T-helper 2 cell treated with Interferon-gamma antibody and Interleukin-4, amounts not matched to agents 5 μg/mL and 100 μg/mL, for 36 hours (primary cell): ENCODE results near the gene ZBTB46.
"Not testable (repeated sequence)": the region's sequence is repeated elsewhere in the genome, so short reads cannot be mapped to it uniquely, and the experiment has no call there.

Source experiments
- DNase-seq: peaks from one replicate; pipeline ENCODE4 v3.0.0; 2021; ENCODE audit warnings: low spot score
- H3K27ac Mint-ChIP-seq: one replicate; pipeline ENCODE4 v1.8.0; 2021; ENCODE audit warnings: mild to moderate bottlenecking, mixed read lengths
- H3K27me3 Mint-ChIP-seq: one replicate; pipeline ENCODE4 v1.8.0; 2021; ENCODE audit warnings: low read depth, mixed read lengths
- H3K36me3 Mint-ChIP-seq: one replicate; pipeline ENCODE4 v1.8.0; 2021; ENCODE audit warnings: low read depth, mixed read lengths
- H3K4me1 Mint-ChIP-seq: one replicate; pipeline ENCODE4 v1.8.0; 2021; ENCODE audit warnings: low read depth, mixed read lengths
- H3K4me3 Mint-ChIP-seq: one replicate; pipeline ENCODE4 v1.8.0; 2022; ENCODE audit warnings: mild to moderate bottlenecking, moderate library complexity, mixed read lengths
- H3K9me3 Mint-ChIP-seq: one replicate; pipeline ENCODE4 v1.8.0; 2021; ENCODE audit warnings: mixed read lengths

ZBTB46 gene

GRCh38 chr20:63861981-63862901 is 31.2 kb upstream of the ZBTB46 start:
- no peaks in the 10 kb centered on the region for H3K9me3 Mint-ChIP-seq
- H3K36me3 Mint-ChIP-seq: peaks cover 19% of the 10 kb centered on the region
- H3K4me3 Mint-ChIP-seq: no peak overlapping the region
- H3K27ac Mint-ChIP-seq: no peak overlapping the region
- no peaks in the 10 kb centered on the region for H3K27me3 Mint-ChIP-seq
- DNase-seq: no peak
- H3K4me1 Mint-ChIP-seq: peaks cover 14% of the 10 kb centered on the region

- Mint-ChIP-seq H3K36me3 (peaks cover 19% of the 10 kb centered on the region), H3K27me3 (no peaks in the 10 kb centered on the region), H3K4me3 (no peak within 1 kb of the TSS), H3K4me1 (peaks cover 14% of the 10 kb centered on the region), H3K27ac (no peak within 1 kb of the TSS), H3K9me3 (no peaks in the 10 kb centered on the region)
- DNase-seq: no peak
Observed at GRCh38 chr20:63861365-63861934, 30.4 kb upstream of the ZBTB46 start, which contains the start of gene ABHD16B. Gene ABHD16B, plus strand, starts transcription at chr20:63861498. Its CDS starts 43 bp downstream, at chr20:63861541.

DNA sequence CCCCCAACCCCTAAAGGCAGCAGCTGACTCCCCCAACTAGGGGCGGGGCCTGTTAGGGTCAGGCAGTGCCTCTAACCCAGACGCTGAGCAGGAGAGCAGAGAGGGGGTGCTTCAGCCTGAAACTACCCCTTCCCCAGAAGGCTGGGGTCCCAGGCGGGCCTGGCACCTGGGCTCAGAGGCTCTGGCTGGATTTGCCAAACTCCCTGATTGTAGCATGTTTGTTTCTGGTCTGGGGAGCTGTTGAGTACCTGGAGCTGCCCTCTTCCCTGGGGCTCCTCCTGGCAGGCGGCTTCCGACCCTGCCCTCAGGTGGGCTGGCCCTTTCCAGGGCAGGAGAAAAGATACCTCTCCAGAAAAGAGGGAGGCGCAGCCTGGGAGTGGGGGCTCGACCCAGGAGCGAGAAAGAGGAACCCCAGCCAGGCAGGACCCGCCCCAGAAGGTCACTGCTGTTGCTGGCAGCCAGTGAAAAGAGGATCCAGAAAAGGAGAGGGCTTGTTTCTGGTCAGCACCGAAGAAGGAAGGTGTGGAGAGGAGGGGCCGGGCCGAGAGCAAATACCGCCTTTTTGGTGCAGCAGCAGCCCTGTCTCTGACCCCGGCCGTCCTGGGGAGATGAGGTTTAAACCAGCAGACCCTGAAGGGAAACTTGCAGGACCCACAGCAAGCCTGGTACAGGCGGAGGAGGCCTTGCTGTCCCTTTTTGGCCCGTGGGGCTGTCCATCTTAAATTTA is 29.4 kb upstream of the ZBTB46 start:
- Mint-ChIP-seq H3K4me3 (no peak overlapping the region), H3K4me1 (peaks cover 11% of the 10 kb centered on the region), H3K36me3 (peaks cover 16% of the 10 kb centered on the region), H3K27ac (no peak overlapping the region), H3K9me3 (no peaks in the 10 kb centered on the region), H3K27me3 (no peaks in the 10 kb centered on the region)
- DNase-seq: no peak

DNA sequence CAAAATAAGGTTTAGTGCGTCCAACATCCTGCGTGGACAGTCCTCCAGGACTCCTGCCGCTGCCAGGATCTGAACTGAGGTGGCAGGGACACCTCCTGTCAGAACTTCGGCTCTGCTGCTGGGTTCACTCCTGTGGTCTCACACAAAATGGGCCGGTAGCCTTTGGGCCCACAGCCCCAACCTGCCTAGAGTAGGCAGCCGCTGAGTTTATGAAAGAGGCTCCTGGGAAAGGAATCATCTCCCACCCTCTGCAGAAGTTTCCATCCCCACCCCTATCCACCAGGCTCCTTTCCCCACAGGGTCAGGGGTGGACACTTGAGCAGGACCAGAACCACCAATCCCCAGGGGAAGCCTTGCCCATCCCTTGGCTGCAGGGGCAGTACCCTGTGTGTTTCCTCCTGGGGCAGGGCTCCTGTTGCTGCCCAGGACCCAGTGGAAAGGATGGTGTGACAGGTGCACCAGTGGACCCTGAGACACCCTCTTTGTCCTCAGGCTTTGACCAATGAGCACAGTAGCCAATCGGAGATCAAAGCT is 28.2 kb upstream of the ZBTB46 start:
- Mint-ChIP-seq H3K4me3 (no peak overlapping the region), H3K27ac (no peak overlapping the region)

GRCh38 chr20:63858393-63859165 is 27.5 kb upstream of the ZBTB46 start:
- no peak overlapping the region for H3K27ac Mint-ChIP-seq
- no peaks in the 10 kb centered on the region for H3K9me3 Mint-ChIP-seq
- peaks cover 7% of the 10 kb centered on the region for H3K4me1 Mint-ChIP-seq
- H3K36me3 Mint-ChIP-seq: peaks cover 11% of the 10 kb centered on the region
- H3K4me3 Mint-ChIP-seq: no peak overlapping the region
- no peaks in the 10 kb centered on the region for H3K27me3 Mint-ChIP-seq
- no peak for DNase-seq

More for the DNA sequence above, 28.2 kb upstream of the ZBTB46 start:
- Mint-ChIP-seq H3K9me3 (no peaks in the 10 kb centered on the region), H3K4me1 (peaks cover 11% of the 10 kb centered on the region), H3K27me3 (no peaks in the 10 kb centered on the region), H3K36me3 (peaks cover 16% of the 10 kb centered on the region)
- DNase-seq: no peak

DNA sequence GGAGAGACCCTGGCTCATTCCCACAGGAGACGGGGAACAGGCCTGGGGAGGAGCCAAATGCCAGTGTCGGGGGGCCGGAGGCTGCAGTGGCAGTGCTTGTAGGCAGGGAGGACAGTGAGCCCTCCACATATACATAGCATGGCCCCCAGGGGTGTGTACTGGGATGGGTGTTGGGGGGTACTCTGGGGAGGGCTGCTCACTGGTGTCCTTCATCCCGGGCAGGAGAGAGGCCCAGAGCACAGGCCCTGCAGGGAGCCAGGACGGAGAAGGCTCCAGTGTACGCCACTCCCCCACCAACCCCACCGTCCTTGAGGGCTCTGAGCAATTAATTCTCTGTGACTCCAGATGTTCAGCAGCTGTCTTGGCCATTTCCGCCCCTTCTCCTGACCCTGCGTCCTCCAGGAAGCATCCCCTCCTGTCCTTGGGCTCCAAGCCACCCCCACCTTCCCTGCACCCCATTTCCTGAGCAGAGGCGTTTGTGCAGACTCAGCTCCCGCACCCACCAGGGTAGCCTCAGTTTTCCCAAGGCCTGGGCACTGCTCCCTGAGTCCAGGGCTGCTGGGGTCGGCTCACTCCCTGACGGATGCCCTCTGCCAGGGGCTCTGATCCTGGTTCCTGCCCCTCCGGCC is 26.8 kb upstream of the ZBTB46 start:
- Mint-ChIP-seq H3K9me3 (no peaks in the 10 kb centered on the region), H3K27ac (no peak overlapping the region), H3K4me3 (no peak overlapping the region), H3K4me1 (peaks cover 1% of the 10 kb centered on the region), H3K36me3 (peaks cover 6% of the 10 kb centered on the region), H3K27me3 (no peaks in the 10 kb centered on the region)
- DNase-seq: no peak

GRCh38 chr20:63856098-63856511 is 25.0 kb upstream of the ZBTB46 start:
- Mint-ChIP-seq H3K9me3 (no peaks in the 10 kb centered on the region), H3K4me1 (peaks cover 4% of the 10 kb centered on the region), H3K27ac (no peak overlapping the region), H3K4me3 (no peak overlapping the region), H3K27me3 (no peaks in the 10 kb centered on the region), H3K36me3 (peaks cover 6% of the 10 kb centered on the region)
- no peak for DNase-seq

DNA sequence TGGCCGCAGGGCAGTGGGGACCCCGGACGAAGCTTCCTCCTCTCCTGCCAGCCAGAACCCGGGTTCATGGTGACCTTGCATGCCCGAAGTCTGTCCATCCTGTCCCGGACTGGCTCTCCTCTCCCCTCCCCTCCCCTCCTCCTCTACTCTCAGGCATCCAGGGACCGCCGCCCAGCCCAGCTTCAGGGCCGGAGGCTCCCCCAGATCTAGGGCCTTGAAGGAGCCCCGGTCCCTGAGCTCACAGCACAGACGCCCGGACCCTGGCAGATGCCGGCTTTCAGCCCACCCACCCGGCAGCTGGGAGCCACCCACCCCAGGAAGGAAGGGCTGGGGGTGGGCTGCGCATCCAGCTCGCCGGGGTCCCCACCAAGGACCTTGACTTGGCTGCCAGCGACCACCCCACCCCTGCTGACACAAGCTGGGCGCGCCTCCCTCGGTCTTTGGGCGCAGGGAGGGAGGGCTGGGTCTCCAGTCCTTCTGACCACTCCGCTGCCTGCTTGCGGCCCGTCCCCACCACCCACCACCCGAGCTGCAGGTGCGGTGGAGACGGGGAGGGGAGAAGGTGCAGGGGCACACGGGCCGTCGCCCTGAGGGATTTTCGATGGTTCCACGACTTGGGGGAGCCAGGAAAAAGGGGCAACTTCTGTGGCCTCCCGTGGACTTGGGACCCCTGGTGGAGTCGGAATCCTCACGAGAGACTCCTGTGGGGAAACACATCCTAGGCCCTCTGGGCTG is 24.5 kb upstream of the ZBTB46 start:
- no peak overlapping the region for H3K4me3 Mint-ChIP-seq
- H3K4me1 Mint-ChIP-seq: peaks cover 10% of the 10 kb centered on the region
- H3K27ac Mint-ChIP-seq: no peak overlapping the region
- H3K9me3 Mint-ChIP-seq: no peaks in the 10 kb centered on the region
- no peaks in the 10 kb centered on the region for H3K27me3 Mint-ChIP-seq
- H3K36me3 Mint-ChIP-seq: peaks cover 1% of the 10 kb centered on the region
- no peak for DNase-seq

DNA sequence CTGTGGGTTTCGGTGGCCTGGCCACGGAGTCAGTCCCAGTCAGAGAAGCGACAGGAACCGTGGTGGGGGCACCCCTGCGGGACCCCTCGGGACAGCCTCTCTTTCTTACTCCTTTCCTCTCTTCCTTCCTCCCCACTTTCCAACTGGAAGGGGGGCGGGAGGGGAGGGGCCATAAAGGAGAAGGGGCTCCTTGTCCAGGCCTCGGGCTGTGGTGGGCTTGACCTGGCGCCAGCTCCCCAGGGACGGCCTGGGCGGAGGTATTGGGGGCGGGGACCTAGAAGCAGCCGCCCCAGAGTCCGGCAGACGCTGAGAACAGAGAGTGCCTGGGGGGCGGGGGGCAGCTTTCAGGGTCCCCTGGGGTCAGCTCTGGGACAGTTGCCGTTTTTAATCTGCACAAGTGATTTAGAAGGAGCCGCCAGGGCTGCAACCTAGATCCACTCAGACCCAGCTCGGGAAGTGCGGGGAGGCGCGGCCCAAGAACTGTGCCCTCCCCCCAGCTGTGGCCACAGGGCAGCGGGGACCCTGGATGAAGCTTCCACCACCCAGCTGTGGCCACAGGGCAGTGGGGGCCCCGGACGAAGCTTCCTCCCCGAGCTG is 23.8 kb upstream of the ZBTB46 start:
- DNase-seq: no peak
- H3K27me3 Mint-ChIP-seq: no peaks in the 10 kb centered on the region
- H3K36me3 Mint-ChIP-seq: no peaks in the 10 kb centered on the region
- H3K4me3 Mint-ChIP-seq: no peak overlapping the region
- no peak overlapping the region for H3K27ac Mint-ChIP-seq
- H3K4me1 Mint-ChIP-seq: peaks cover 10% of the 10 kb centered on the region
- H3K9me3 Mint-ChIP-seq: no peaks in the 10 kb centered on the region

- Mint-ChIP-seq H3K4me3 (no peak overlapping the region), H3K27me3 (no peaks in the 10 kb centered on the region), H3K4me1 (peaks cover 10% of the 10 kb centered on the region), H3K9me3 (no peaks in the 10 kb centered on the region), H3K27ac (no peak overlapping the region), H3K36me3 (no peaks in the 10 kb centered on the region)
- no peak for DNase-seq
Observed at GRCh38 chr20:63854069-63854765, 23.2 kb upstream of the ZBTB46 start.

DNA sequence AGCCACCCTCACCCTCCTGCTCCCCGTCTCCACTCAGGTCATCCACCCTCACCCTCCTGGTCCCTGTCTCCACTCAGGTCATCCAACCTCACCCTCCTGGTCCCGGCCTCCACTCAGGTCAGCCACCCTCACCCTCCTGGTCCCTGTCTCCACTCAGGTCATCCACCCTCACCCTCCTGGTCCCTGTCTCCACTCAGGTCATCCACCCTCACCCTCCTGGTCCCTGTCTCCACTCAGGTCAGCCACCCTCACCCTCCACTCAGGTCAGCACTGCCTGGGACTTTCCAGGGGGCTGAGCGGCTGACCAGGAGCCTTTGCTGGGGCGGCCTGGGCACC is 22.6 kb upstream of the ZBTB46 start:
- not testable (repeated sequence) for H3K27ac Mint-ChIP-seq, H3K4me3 Mint-ChIP-seq

GRCh38 chr20:63851548-63851943 is 20.5 kb upstream of the ZBTB46 start:
- H3K36me3 Mint-ChIP-seq, H3K4me3 Mint-ChIP-seq, DNase-seq, H3K9me3 Mint-ChIP-seq, H3K4me1 Mint-ChIP-seq, H3K27ac Mint-ChIP-seq, H3K27me3 Mint-ChIP-seq: not testable (repeated sequence)

More for the DNA sequence above, 22.6 kb upstream of the ZBTB46 start:
- peaks cover 10% of the 10 kb centered on the region for H3K4me1 Mint-ChIP-seq
- H3K27me3 Mint-ChIP-seq, H3K9me3 Mint-ChIP-seq, DNase-seq, H3K36me3 Mint-ChIP-seq: not testable (repeated sequence)
